Iris pigment epithelial cell (primary cell): Measurements from ENCODE around the gene TBX15.

Experiments used
- DNase-seq: peaks from one replicate; pipeline ENCODE4 v3.0.0-alpha.2; 2011; ENCODE audit warnings: low read depth

The TBX15 gene

GRCh38 chr1:118890851-118891384 lies 97.2 kb downstream of the TBX15 start:
- DNase-seq: no peak

- no peak for DNase-seq
These were observed 103.2 kb downstream of the TBX15 start for GRCh38 chr1:118884946-118885345.

- no peak for DNase-seq
These were observed 106.4 kb downstream of the TBX15 start for GRCh38 chr1:118881751-118882150.

- no peak for DNase-seq
These were observed 109.5 kb downstream of the TBX15 start for GRCh38 chr1:118878661-118879060.

GRCh38 chr1:118877668-118878396 lies 110.3 kb downstream of the TBX15 start:
- no peak for DNase-seq

- no peak for DNase-seq
These were observed 116.5 kb downstream of the TBX15 start for GRCh38 chr1:118871582-118872171.

- DNase-seq: no peak
These were observed 119.8 kb downstream of the TBX15 start for GRCh38 chr1:118868387-118868786.

- no peak for DNase-seq
These were observed 121.8 kb downstream of the TBX15 start for GRCh38 chr1:118866330-118866729.

GRCh38 chr1:118863688-118864087 lies 124.5 kb downstream of the TBX15 start:
- no peak for DNase-seq

- DNase-seq: no peak
These were observed 125.4 kb downstream of the TBX15 start for GRCh38 chr1:118862755-118863154.

GRCh38 chr1:118861216-118861615 lies 126.9 kb downstream of the TBX15 start:
- no peak for DNase-seq

- DNase-seq: no peak
These were observed 128.1 kb downstream of the TBX15 start for GRCh38 chr1:118859999-118860398.

GRCh38 chr1:118846443-118846842 lies 141.7 kb downstream of the TBX15 start:
- no peak for DNase-seq

GRCh38 chr1:118842452-118843201 lies 145.5 kb downstream of the TBX15 start:
- no peak for DNase-seq

- DNase-seq: no peak
These were observed 146.6 kb downstream of the TBX15 start for GRCh38 chr1:118841521-118841920.
